Measurements from ENCODE around the gene GRM8.

DNA sequence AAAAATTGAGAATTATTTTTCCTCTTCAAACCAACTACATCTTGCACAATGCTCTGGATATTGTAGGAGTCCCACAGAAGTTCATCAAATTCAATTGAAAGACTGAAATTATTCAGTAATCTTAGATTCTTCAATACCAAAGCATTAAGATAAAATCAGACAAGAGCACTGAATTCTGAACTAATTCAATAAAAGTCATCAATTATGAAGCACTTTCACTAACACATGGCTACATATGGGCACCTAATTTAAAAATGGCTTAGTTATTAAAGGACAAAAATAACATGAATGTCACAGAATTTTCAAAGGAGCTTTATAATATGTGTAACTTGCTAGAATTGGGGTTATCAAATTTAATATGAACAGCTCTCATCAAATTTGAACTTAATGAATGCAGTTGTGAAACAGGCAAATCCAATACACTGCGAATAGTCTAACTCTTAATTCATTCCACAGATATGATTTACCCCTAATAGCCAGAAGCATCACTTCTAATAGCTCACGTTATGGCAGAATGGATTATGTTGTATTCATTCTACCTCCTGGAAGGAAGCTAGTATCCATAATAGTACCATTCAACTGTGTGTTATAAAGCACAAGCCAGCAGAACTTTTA lies 116.8 kb downstream of the GRM8 start:
- TF ChIP-seq, protein P1, sequence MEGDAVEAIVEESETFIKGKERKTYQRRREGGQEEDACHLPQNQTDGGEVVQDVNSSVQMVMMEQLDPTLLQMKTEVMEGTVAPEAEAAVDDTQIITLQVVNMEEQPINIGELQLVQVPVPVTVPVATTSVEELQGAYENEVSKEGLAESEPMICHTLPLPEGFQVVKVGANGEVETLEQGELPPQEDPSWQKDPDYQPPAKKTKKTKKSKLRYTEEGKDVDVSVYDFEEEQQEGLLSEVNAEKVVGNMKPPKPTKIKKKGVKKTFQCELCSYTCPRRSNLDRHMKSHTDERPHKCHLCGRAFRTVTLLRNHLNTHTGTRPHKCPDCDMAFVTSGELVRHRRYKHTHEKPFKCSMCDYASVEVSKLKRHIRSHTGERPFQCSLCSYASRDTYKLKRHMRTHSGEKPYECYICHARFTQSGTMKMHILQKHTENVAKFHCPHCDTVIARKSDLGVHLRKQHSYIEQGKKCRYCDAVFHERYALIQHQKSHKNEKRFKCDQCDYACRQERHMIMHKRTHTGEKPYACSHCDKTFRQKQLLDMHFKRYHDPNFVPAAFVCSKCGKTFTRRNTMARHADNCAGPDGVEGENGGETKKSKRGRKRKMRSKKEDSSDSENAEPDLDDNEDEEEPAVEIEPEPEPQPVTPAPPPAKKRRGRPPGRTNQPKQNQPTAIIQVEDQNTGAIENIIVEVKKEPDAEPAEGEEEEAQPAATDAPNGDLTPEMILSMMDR (IDR thresholded peaks at IDR 0.05; ENCODE audit: poor library complexity, severe bottlenecking) = no peak
- TF ChIP-seq, protein P2, sequence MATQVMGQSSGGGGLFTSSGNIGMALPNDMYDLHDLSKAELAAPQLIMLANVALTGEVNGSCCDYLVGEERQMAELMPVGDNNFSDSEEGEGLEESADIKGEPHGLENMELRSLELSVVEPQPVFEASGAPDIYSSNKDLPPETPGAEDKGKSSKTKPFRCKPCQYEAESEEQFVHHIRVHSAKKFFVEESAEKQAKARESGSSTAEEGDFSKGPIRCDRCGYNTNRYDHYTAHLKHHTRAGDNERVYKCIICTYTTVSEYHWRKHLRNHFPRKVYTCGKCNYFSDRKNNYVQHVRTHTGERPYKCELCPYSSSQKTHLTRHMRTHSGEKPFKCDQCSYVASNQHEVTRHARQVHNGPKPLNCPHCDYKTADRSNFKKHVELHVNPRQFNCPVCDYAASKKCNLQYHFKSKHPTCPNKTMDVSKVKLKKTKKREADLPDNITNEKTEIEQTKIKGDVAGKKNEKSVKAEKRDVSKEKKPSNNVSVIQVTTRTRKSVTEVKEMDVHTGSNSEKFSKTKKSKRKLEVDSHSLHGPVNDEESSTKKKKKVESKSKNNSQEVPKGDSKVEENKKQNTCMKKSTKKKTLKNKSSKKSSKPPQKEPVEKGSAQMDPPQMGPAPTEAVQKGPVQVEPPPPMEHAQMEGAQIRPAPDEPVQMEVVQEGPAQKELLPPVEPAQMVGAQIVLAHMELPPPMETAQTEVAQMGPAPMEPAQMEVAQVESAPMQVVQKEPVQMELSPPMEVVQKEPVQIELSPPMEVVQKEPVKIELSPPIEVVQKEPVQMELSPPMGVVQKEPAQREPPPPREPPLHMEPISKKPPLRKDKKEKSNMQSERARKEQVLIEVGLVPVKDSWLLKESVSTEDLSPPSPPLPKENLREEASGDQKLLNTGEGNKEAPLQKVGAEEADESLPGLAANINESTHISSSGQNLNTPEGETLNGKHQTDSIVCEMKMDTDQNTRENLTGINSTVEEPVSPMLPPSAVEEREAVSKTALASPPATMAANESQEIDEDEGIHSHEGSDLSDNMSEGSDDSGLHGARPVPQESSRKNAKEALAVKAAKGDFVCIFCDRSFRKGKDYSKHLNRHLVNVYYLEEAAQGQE (IDR thresholded peaks at IDR 0.05; ENCODE audit: borderline replicate concordance) = no peak
- TF ChIP-seq POLR2AphosphoS5 (IDR thresholded peaks at IDR 0.05) (no peak), EP300 (conservative IDR thresholded peaks at IDR 0.05; ENCODE audit: poor library complexity, severe bottlenecking) (no peak), EZH2 (IDR thresholded peaks at IDR 0.05; ENCODE audit: borderline replicate concordance, insufficient read depth, low read length, poor library complexity, severe bottlenecking) (no peak), RAD21 (conservative IDR thresholded peaks at IDR 0.05) (no peak), SMC3 (conservative IDR thresholded peaks at IDR 0.05; ENCODE audit: poor library complexity) (no peak), TAF1 (IDR thresholded peaks at IDR 0.05; ENCODE audit: low read depth) (no peak)

Data from neural cell (in vitro differentiated cells).